ENCODE data around the gene USP31. TPM values are rescaled to one million over a fixed set of nuclear protein-coding genes. Genes with fewer than 3 reads are reported as not detected.

Gene USP31
- total RNA-seq, 1 donor from 2014 or later = 7.7 TPM

GRCh38 chr16:23141500-23141899 lies 7.8 kb downstream of the USP31 start:
- H3K9me3 Mint-ChIP-seq = peaks cover 22% of the 10 kb centered on the region
- no peak overlapping the region for H3K4me3 Mint-ChIP-seq (ENCODE audit: low read depth)
- H3K4me1 Mint-ChIP-seq (ENCODE audit: low read depth) = peaks cover 8% of the 10 kb centered on the region
- peaks cover 13% of the 10 kb centered on the region for H3K36me3 Mint-ChIP-seq (ENCODE audit: low read depth)
- H3K27me3 Mint-ChIP-seq (ENCODE audit: low read depth) = no peaks in the 10 kb centered on the region
- H3K27ac Mint-ChIP-seq = no peak overlapping the region
- DNase-seq (ENCODE audit: low spot score) = no peak
- intact Hi-C loops (cut with micrococcal nuclease) = no loop called here

GRCh38 chr16:23141033-23141432 lies 8.2 kb downstream of the USP31 start:
- Mint-ChIP-seq H3K9me3 (peaks cover 26% of the 10 kb centered on the region), H3K4me3 (ENCODE audit: low read depth) (no peak overlapping the region), H3K36me3 (ENCODE audit: low read depth) (peaks cover 13% of the 10 kb centered on the region), H3K27me3 (ENCODE audit: low read depth) (no peaks in the 10 kb centered on the region), H3K27ac (no peak overlapping the region), H3K4me1 (ENCODE audit: low read depth) (peaks cover 8% of the 10 kb centered on the region)
- no peak for DNase-seq (ENCODE audit: low spot score)
- intact Hi-C loops (cut with micrococcal nuclease) = no loop called here

GRCh38 chr16:23140107-23140506 lies 9.1 kb downstream of the USP31 start:
- H3K4me1 Mint-ChIP-seq (ENCODE audit: low read depth) = peaks cover 3% of the 10 kb centered on the region
- H3K27me3 Mint-ChIP-seq (ENCODE audit: low read depth) = no peaks in the 10 kb centered on the region
- no peak for DNase-seq (ENCODE audit: low spot score)
- peaks cover 33% of the 10 kb centered on the region for H3K9me3 Mint-ChIP-seq
- no peak overlapping the region for H3K4me3 Mint-ChIP-seq (ENCODE audit: low read depth)
- intact Hi-C loops (cut with micrococcal nuclease) = no loop called here
- no peak overlapping the region for H3K27ac Mint-ChIP-seq
- H3K36me3 Mint-ChIP-seq (ENCODE audit: low read depth) = peaks cover 10% of the 10 kb centered on the region

GRCh38 chr16:23137818-23138217 lies 11.4 kb downstream of the USP31 start:
- intact Hi-C loops (cut with micrococcal nuclease) = no loop called here
- Mint-ChIP-seq H3K4me1 (ENCODE audit: low read depth) (peaks cover 4% of the 10 kb centered on the region), H3K36me3 (ENCODE audit: low read depth) (peaks cover 8% of the 10 kb centered on the region), H3K27ac (no peak overlapping the region), H3K27me3 (ENCODE audit: low read depth) (no peaks in the 10 kb centered on the region), H3K9me3 (peaks cover 36% of the 10 kb centered on the region), H3K4me3 (ENCODE audit: low read depth) (no peak overlapping the region)
- no peak for DNase-seq (ENCODE audit: low spot score)

GRCh38 chr16:23137256-23137655 lies 12.0 kb downstream of the USP31 start:
- peaks cover 8% of the 10 kb centered on the region for H3K36me3 Mint-ChIP-seq (ENCODE audit: low read depth)
- H3K27me3 Mint-ChIP-seq (ENCODE audit: low read depth) = no peaks in the 10 kb centered on the region
- peaks cover 36% of the 10 kb centered on the region for H3K9me3 Mint-ChIP-seq
- no peak overlapping the region for H3K4me3 Mint-ChIP-seq (ENCODE audit: low read depth)
- no peak overlapping the region for H3K27ac Mint-ChIP-seq
- intact Hi-C loops (cut with micrococcal nuclease) = no loop called here
- DNase-seq (ENCODE audit: low spot score) = no peak
- H3K4me1 Mint-ChIP-seq (ENCODE audit: low read depth) = peaks cover 6% of the 10 kb centered on the region

- DNase-seq (ENCODE audit: low spot score) = no peak
- peaks cover 8% of the 10 kb centered on the region for H3K36me3 Mint-ChIP-seq (ENCODE audit: low read depth)
- peaks cover 12% of the 10 kb centered on the region for H3K4me1 Mint-ChIP-seq (ENCODE audit: low read depth)
- H3K4me3 Mint-ChIP-seq (ENCODE audit: low read depth) = no peak overlapping the region
- intact Hi-C loops (cut with micrococcal nuclease) = no loop called here
- H3K27ac Mint-ChIP-seq = no peak overlapping the region
- peaks cover 36% of the 10 kb centered on the region for H3K9me3 Mint-ChIP-seq
- H3K27me3 Mint-ChIP-seq (ENCODE audit: low read depth) = no peaks in the 10 kb centered on the region
Measured at GRCh38 chr16:23134274-23134673, 15.0 kb downstream of the USP31 start.

GRCh38 chr16:23132775-23133463 lies 16.3 kb downstream of the USP31 start:
- no peak overlapping the region for H3K27ac Mint-ChIP-seq

GRCh38 chr16:23131931-23132621 lies 17.2 kb downstream of the USP31 start:
- no peak for DNase-seq (ENCODE audit: low spot score)
- H3K4me1 Mint-ChIP-seq (ENCODE audit: low read depth) = peaks cover 12% of the 10 kb centered on the region
- H3K27me3 Mint-ChIP-seq (ENCODE audit: low read depth) = no peaks in the 10 kb centered on the region
- peaks cover 2% of the 10 kb centered on the region for H3K36me3 Mint-ChIP-seq (ENCODE audit: low read depth)
- no peak overlapping the region for H3K4me3 Mint-ChIP-seq (ENCODE audit: low read depth)
- peaks cover 18% of the 10 kb centered on the region for H3K9me3 Mint-ChIP-seq
- no peak overlapping the region for H3K27ac Mint-ChIP-seq
- intact Hi-C loops (cut with micrococcal nuclease) = no loop called here

More at GRCh38 chr16:23132775-23133463, 16.3 kb downstream of the USP31 start:
- no peak for DNase-seq (ENCODE audit: low spot score)
- peaks cover 3% of the 10 kb centered on the region for H3K36me3 Mint-ChIP-seq (ENCODE audit: low read depth)
- H3K4me3 Mint-ChIP-seq (ENCODE audit: low read depth) = no peak overlapping the region
- intact Hi-C loops (cut with micrococcal nuclease) = no loop called here
- H3K27me3 Mint-ChIP-seq (ENCODE audit: low read depth) = no peaks in the 10 kb centered on the region
- H3K4me1 Mint-ChIP-seq (ENCODE audit: low read depth) = peaks cover 12% of the 10 kb centered on the region
- H3K9me3 Mint-ChIP-seq = peaks cover 26% of the 10 kb centered on the region

GRCh38 chr16:23131436-23131835 lies 17.8 kb downstream of the USP31 start:
- H3K27ac Mint-ChIP-seq = no peak overlapping the region
- peaks cover 12% of the 10 kb centered on the region for H3K4me1 Mint-ChIP-seq (ENCODE audit: low read depth)

GRCh38 chr16:23131036-23131435 lies 18.2 kb downstream of the USP31 start:
- Mint-ChIP-seq H3K4me1 (ENCODE audit: low read depth) (peaks cover 12% of the 10 kb centered on the region), H3K27me3 (ENCODE audit: low read depth) (no peaks in the 10 kb centered on the region), H3K27ac (no peak overlapping the region), H3K36me3 (ENCODE audit: low read depth) (no peaks in the 10 kb centered on the region), H3K4me3 (ENCODE audit: low read depth) (no peak overlapping the region), H3K9me3 (peaks cover 10% of the 10 kb centered on the region)
- intact Hi-C loops (cut with micrococcal nuclease) = no loop called here
- no peak for DNase-seq (ENCODE audit: low spot score)

More at GRCh38 chr16:23131436-23131835, 17.8 kb downstream of the USP31 start:
- Mint-ChIP-seq H3K4me3 (ENCODE audit: low read depth) (no peak overlapping the region), H3K27me3 (ENCODE audit: low read depth) (no peaks in the 10 kb centered on the region), H3K36me3 (ENCODE audit: low read depth) (no peaks in the 10 kb centered on the region), H3K9me3 (peaks cover 14% of the 10 kb centered on the region)
- intact Hi-C loops (cut with micrococcal nuclease) = no loop called here
- DNase-seq (ENCODE audit: low spot score) = no peak

GRCh38 chr16:23129686-23130085 lies 19.6 kb downstream of the USP31 start:
- H3K27me3 Mint-ChIP-seq (ENCODE audit: low read depth) = no peaks in the 10 kb centered on the region

GRCh38 chr16:23128056-23128455 lies 21.2 kb downstream of the USP31 start:
- no peaks in the 10 kb centered on the region for H3K36me3 Mint-ChIP-seq (ENCODE audit: low read depth)
- no peak for DNase-seq (ENCODE audit: low spot score)
- H3K4me3 Mint-ChIP-seq (ENCODE audit: low read depth) = no peak overlapping the region
- intact Hi-C loops (cut with micrococcal nuclease) = no loop called here
- H3K27me3 Mint-ChIP-seq (ENCODE audit: low read depth) = no peaks in the 10 kb centered on the region
- peaks cover 13% of the 10 kb centered on the region for H3K4me1 Mint-ChIP-seq (ENCODE audit: low read depth)
- no peaks in the 10 kb centered on the region for H3K9me3 Mint-ChIP-seq
- H3K27ac Mint-ChIP-seq = no peak overlapping the region

More at GRCh38 chr16:23129686-23130085, 19.6 kb downstream of the USP31 start:
- Mint-ChIP-seq H3K4me3 (ENCODE audit: low read depth) (no peak overlapping the region), H3K9me3 (no peaks in the 10 kb centered on the region), H3K4me1 (ENCODE audit: low read depth) (peaks cover 12% of the 10 kb centered on the region), H3K36me3 (ENCODE audit: low read depth) (no peaks in the 10 kb centered on the region), H3K27ac (no peak overlapping the region)
- DNase-seq (ENCODE audit: low spot score) = no peak
- intact Hi-C loops (cut with micrococcal nuclease) = no loop called here

- Mint-ChIP-seq H3K27me3 (ENCODE audit: low read depth) (no peaks in the 10 kb centered on the region), H3K9me3 (no peaks in the 10 kb centered on the region), H3K36me3 (ENCODE audit: low read depth) (no peaks in the 10 kb centered on the region), H3K27ac (no peak overlapping the region), H3K4me3 (ENCODE audit: low read depth) (no peak overlapping the region), H3K4me1 (ENCODE audit: low read depth) (peaks cover 11% of the 10 kb centered on the region)
- DNase-seq (ENCODE audit: low spot score) = no peak
- intact Hi-C loops (cut with micrococcal nuclease) = no loop called here
Measured at GRCh38 chr16:23125277-23125676, 24.0 kb downstream of the USP31 start.
